Measurements from ENCODE around the gene CLN3. TPM values are rescaled to one million over a fixed set of nuclear protein-coding genes. Genes with fewer than 3 reads are reported as not detected.

CLN3 gene
- total and polyA plus RNA-seq, 9 of the 15 experiments (the other 6 are each of a cell fraction or from before 2014, with no cell fraction given): 2.5 to 27.1 (median 11.6) TPM

DNA sequence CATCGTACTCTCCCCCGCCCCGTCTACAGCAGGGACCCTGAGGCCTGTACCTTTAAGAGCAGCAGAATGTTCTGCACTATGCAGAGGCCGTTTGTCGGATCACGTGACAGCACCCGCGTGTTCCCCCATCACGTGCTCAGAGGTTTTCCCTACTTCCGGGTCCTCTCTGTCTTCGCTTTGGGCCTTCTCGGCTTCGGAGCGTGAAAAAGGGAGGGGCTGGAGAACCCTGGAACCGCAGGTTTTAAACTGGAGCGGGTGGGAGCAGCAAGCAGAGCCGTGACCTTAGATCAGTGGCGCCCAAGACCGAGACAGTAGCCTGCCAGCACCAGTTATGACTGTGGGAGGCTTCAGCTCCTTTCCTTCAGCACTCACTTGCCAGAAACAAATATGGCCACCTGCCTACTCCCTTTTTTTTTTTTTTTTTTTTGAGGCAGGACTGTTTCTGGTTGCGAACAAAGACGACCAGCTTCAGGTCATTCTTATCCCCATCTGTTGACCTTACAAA, at the start of gene CLN3 (continued):
- TF ChIP-seq, protein P1, sequence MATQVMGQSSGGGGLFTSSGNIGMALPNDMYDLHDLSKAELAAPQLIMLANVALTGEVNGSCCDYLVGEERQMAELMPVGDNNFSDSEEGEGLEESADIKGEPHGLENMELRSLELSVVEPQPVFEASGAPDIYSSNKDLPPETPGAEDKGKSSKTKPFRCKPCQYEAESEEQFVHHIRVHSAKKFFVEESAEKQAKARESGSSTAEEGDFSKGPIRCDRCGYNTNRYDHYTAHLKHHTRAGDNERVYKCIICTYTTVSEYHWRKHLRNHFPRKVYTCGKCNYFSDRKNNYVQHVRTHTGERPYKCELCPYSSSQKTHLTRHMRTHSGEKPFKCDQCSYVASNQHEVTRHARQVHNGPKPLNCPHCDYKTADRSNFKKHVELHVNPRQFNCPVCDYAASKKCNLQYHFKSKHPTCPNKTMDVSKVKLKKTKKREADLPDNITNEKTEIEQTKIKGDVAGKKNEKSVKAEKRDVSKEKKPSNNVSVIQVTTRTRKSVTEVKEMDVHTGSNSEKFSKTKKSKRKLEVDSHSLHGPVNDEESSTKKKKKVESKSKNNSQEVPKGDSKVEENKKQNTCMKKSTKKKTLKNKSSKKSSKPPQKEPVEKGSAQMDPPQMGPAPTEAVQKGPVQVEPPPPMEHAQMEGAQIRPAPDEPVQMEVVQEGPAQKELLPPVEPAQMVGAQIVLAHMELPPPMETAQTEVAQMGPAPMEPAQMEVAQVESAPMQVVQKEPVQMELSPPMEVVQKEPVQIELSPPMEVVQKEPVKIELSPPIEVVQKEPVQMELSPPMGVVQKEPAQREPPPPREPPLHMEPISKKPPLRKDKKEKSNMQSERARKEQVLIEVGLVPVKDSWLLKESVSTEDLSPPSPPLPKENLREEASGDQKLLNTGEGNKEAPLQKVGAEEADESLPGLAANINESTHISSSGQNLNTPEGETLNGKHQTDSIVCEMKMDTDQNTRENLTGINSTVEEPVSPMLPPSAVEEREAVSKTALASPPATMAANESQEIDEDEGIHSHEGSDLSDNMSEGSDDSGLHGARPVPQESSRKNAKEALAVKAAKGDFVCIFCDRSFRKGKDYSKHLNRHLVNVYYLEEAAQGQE (IDR thresholded peaks at IDR 0.05; ENCODE audit: borderline replicate concordance): peak; percentile 95
- TF ChIP-seq, protein P1 (CRISPR knock-in tag; IDR thresholded peaks at IDR 0.05; ENCODE audit: low read depth): no peak
- TF ChIP-seq FOXP1 (CRISPR knock-in tag; IDR thresholded peaks at IDR 0.05): peak; percentile 56; the same call in 1 of the 2 replicates
- TF ChIP-seq RAD51 (IDR thresholded peaks at IDR 0.05; ENCODE audit: borderline replicate concordance, low read depth): peak; percentile 100
- TF ChIP-seq RCOR1 (IDR thresholded peaks at IDR 0.05; ENCODE audit: borderline replicate concordance in 1 of 2, low read depth in 2 of 2, low read length in 2 of 2): peak in 1 of 2 experiments; percentile 66; a peak in 1 of 4 replicates
- peak; percentile 79 for TF ChIP-seq HCFC1 (IDR thresholded peaks at IDR 0.05; ENCODE audit: low read depth, low read length)
- TF ChIP-seq, protein P2, sequence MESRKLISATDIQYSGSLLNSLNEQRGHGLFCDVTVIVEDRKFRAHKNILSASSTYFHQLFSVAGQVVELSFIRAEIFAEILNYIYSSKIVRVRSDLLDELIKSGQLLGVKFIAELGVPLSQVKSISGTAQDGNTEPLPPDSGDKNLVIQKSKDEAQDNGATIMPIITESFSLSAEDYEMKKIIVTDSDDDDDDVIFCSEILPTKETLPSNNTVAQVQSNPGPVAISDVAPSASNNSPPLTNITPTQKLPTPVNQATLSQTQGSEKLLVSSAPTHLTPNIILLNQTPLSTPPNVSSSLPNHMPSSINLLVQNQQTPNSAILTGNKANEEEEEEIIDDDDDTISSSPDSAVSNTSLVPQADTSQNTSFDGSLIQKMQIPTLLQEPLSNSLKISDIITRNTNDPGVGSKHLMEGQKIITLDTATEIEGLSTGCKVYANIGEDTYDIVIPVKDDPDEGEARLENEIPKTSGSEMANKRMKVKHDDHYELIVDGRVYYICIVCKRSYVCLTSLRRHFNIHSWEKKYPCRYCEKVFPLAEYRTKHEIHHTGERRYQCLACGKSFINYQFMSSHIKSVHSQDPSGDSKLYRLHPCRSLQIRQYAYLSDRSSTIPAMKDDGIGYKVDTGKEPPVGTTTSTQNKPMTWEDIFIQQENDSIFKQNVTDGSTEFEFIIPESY (CRISPR knock-in tag; IDR thresholded peaks at IDR 0.05): peak; percentile 59; the same call in 1 of the 2 replicates
- TF ChIP-seq ZFX (CRISPR knock-in tag; IDR thresholded peaks at IDR 0.05): peak; percentile 91
- no peak; the same call in 1 of the 2 replicates for TF ChIP-seq ZNF644 (tag; IDR thresholded peaks at IDR 0.05; ENCODE audit: low read depth)
- TF ChIP-seq, protein P3, sequence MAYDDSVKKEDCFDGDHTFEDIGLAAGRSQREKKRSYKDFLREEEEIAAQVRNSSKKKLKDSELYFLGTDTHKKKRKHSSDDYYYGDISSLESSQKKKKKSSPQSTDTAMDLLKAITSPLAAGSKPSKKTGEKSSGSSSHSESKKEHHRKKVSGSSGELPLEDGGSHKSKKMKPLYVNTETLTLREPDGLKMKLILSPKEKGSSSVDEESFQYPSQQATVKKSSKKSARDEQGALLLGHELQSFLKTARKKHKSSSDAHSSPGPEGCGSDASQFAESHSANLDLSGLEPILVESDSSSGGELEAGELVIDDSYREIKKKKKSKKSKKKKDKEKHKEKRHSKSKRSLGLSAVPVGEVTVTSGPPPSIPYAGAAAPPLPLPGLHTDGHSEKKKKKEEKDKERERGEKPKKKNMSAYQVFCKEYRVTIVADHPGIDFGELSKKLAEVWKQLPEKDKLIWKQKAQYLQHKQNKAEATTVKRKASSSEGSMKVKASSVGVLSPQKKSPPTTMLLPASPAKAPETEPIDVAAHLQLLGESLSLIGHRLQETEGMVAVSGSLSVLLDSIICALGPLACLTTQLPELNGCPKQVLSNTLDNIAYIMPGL (CRISPR knock-in tag; IDR thresholded peaks at IDR 0.05): peak; percentile 32; the same call in 1 of the 2 replicates
- peak; percentile 100 for TF ChIP-seq TOE1 (IDR thresholded peaks at IDR 0.05; ENCODE audit: borderline replicate concordance)
- no peak for TF ChIP-seq TOE1 (CRISPR knock-in tag; IDR thresholded peaks at IDR 0.05; ENCODE audit: borderline replicate concordance, low read depth)
- peak; percentile 98 for TF ChIP-seq CXXC5 (CRISPR knock-in tag; IDR thresholded peaks at IDR 0.05)
- TF ChIP-seq ZNF41 (CRISPR knock-in tag; conservative IDR thresholded peaks at IDR 0.05): no peak
- no peak for TF ChIP-seq YBX1 (IDR thresholded peaks at IDR 0.05)
